Brain pericyte (primary cell): Measurements from ENCODE around the gene CLDN19.

Experiments
- DNase-seq: peaks from one replicate; pipeline ENCODE4 v3.0.0-alpha.2; 2012; ENCODE audit warnings: low read depth, low spot score

Gene CLDN19

GRCh38 chr1:42739753-42740700 is at the start of gene CLDN19:
Gene CLDN19 (minus strand): TSS chr1:42740236. CDS start chr1:42740063, 173 bp downstream.
- no peak for DNase-seq

- DNase-seq = no peak
Observed at GRCh38 chr1:42788021-42788420, 48.0 kb upstream of the CLDN19 start.

- DNase-seq = no peak
Observed at GRCh38 chr1:42786097-42786496, 46.1 kb upstream of the CLDN19 start.

- DNase-seq = no peak
Observed at GRCh38 chr1:42784946-42785693, 45.1 kb upstream of the CLDN19 start, which contains the start of gene TMEM269. Gene TMEM269 (plus strand): TSS chr1:42784991. CDS start chr1:42789894, 4,903 bp downstream.

- no peak for DNase-seq
Observed at GRCh38 chr1:42784547-42784945, 44.5 kb upstream of the CLDN19 start.

- DNase-seq = no peak
Observed at GRCh38 chr1:42783092-42783491, 43.1 kb upstream of the CLDN19 start.

- DNase-seq = no peak
Observed at GRCh38 chr1:42780176-42780575, 40.1 kb upstream of the CLDN19 start.

- DNase-seq = no peak
Observed at GRCh38 chr1:42779725-42780124, 39.7 kb upstream of the CLDN19 start.

GRCh38 chr1:42777852-42778251 is 37.8 kb upstream of the CLDN19 start:
- DNase-seq = no peak

- DNase-seq = no peak
Observed at GRCh38 chr1:42776502-42776901, 36.5 kb upstream of the CLDN19 start.

- no peak for DNase-seq
Observed at GRCh38 chr1:42774928-42775526, 35.0 kb upstream of the CLDN19 start.

GRCh38 chr1:42773420-42773819 is 33.4 kb upstream of the CLDN19 start:
- DNase-seq = no peak

GRCh38 chr1:42769811-42770210 is 29.8 kb upstream of the CLDN19 start:
- DNase-seq = no peak

GRCh38 chr1:42768172-42768571 is 28.1 kb upstream of the CLDN19 start:
- no peak for DNase-seq

GRCh38 chr1:42767510-42768000 is 27.5 kb upstream of the CLDN19 start:
- DNase-seq = no peak

- DNase-seq = peak; percentile 98
Observed at GRCh38 chr1:42766741-42767509, 26.9 kb upstream of the CLDN19 start, which contains the start of the genes C1orf50 and P3H1. Gene C1orf50 (plus strand): TSS chr1:42767249. CDS start chr1:42767312, 63 bp downstream. Gene P3H1 (minus strand): TSS chr1:42767028. CDS start chr1:42766971, 57 bp downstream.

GRCh38 chr1:42765832-42766740 is 26.1 kb upstream of the CLDN19 start:
- peak; percentile 31 for DNase-seq

GRCh38 chr1:42765269-42765668 is 25.2 kb upstream of the CLDN19 start:
- DNase-seq = no peak

GRCh38 chr1:42762269-42762668 is 22.2 kb upstream of the CLDN19 start:
- DNase-seq = no peak

- DNase-seq = no peak
Observed at GRCh38 chr1:42761567-42761966, 21.5 kb upstream of the CLDN19 start.
